SU-DHL-6 (cell line): ENCODE data around the gene CCDC13.

Experiments used
- H2AFZ ChIP-seq: fragments of 200-600 bp; sonication (generic); 2 replicates; pipeline ENCODE4 v1.6.1; 2014; ENCODE audit warnings: low read depth, mild to moderate bottlenecking, moderate library complexity, mixed read lengths, antibody characterized with exemption, low read length; ENCODE audit not compliant: severe bottlenecking
- H3F3A ChIP-seq: fragments of 200-600 bp; shearing (Covaris generic); 2 replicates; pipeline ENCODE4 v1.6.0; 2016; ENCODE audit warnings: antibody characterized with exemption, mild to moderate bottlenecking; ENCODE audit not compliant: insufficient read depth
- H3K27ac ChIP-seq: fragments of 200-600 bp; sonication (generic); 2 replicates; pipeline ENCODE4 v1.5.1; 2016; ENCODE audit warnings: low read depth, mild to moderate bottlenecking, low read length, moderate library complexity, mixed read lengths
- H3K27me3 ChIP-seq: fragments of 200-600 bp; sonication (generic), shearing (Covaris generic); 2 replicates; pipeline ENCODE4 v1.6.0; 2014; ENCODE audit warnings: mild to moderate bottlenecking, low read length
- H3K36me3 ChIP-seq: fragments of 200-600 bp; sonication (generic); 2 replicates; pipeline ENCODE4 v1.6.1; 2014; ENCODE audit warnings: mild to moderate bottlenecking, low read length, mixed read lengths
- H3K4me2 ChIP-seq: fragments of 300-600, 200-600 bp; shearing (Covaris generic), sonication (generic); 2 replicates; pipeline ENCODE4 v1.6.0; 2014; ENCODE audit warnings: low read length, low read depth, mild to moderate bottlenecking; ENCODE audit not compliant: poor library complexity, severe bottlenecking
- H3K4me3 ChIP-seq: fragments of 200-600 bp; sonication (generic); 2 replicates; pipeline ENCODE4 v1.5.1; 2014; ENCODE audit warnings: antibody characterized with exemption, low read length, mild to moderate bottlenecking, mixed read lengths; ENCODE audit not compliant: insufficient read depth, poor library complexity, severe bottlenecking
- H3K79me2 ChIP-seq: fragments of 200-600 bp; sonication (generic); 2 replicates; pipeline ENCODE4 v1.6.1; 2014; ENCODE audit warnings: mild to moderate bottlenecking, low read length, moderate library complexity; ENCODE audit not compliant: insufficient read depth
- H3K9ac ChIP-seq: fragments of 200-600 bp; sonication (generic); 2 replicates; pipeline ENCODE4 v1.7.0; 2014; ENCODE audit warnings: mild to moderate bottlenecking, low read length
- H3K9me2 ChIP-seq: fragments of 200-600 bp; sonication (generic); replicated peaks from 2 replicates; pipeline ENCODE4 v1.6.1; 2014; ENCODE audit warnings: low read length; ENCODE audit not compliant: insufficient read depth
- H3K9me3 ChIP-seq: fragments of 200-600 bp; sonication (generic); 2 replicates; pipeline ENCODE4 v1.6.1; 2014; ENCODE audit warnings: low read length, mixed read lengths; ENCODE audit not compliant: insufficient read depth
- H4K20me1 ChIP-seq: fragments of 200-600 bp; sonication (generic); 2 replicates; pipeline ENCODE4 v1.6.1; 2014; ENCODE audit warnings: low read depth, mild to moderate bottlenecking, antibody characterized with exemption, low read length, moderate library complexity, mixed read lengths
- EZH2phosphoT487 ChIP-seq: fragments of 200-600 bp; sonication (generic), shearing (Covaris generic); conservative IDR thresholded peaks from 2 replicates; pipeline ENCODE4 v1.6.1; 2018; ENCODE audit warnings: mild to moderate bottlenecking, antibody characterized with exemption, low read length, moderate library complexity, mixed read lengths
- TF ChIP-seq, protein P1 (sequence below): fragments of 200-600 bp; sonication (generic); IDR thresholded peaks from one replicate; pipeline ENCODE4 v1.5.1; 2017; ENCODE audit warnings: antibody characterized with exemption, mild to moderate bottlenecking, low read length, moderate library complexity; ENCODE audit not compliant: insufficient read depth, poor library complexity, severe bottlenecking

The CCDC13 gene

DNA sequence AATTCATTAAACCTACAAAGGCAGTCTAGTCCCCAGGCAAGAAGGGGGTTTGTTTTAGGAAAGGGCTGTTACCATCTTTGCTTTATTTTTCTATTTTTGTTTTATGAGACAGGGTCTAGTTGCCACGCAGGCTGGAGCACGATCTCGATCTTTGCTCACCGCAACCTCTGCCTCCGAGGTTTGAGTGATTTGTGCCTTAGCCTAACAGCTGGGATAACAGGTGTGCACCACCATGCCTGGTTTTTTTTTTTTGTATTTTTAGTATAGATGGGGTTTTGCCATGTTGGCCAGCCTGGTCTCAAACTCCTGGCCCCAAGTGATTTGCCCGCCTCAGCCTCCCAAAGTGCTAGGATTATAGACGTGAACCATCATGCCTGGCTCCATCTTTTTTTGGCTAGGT, 26.3 kb upstream of the CCDC13 start:
- Histone ChIP-seq H2AFZ (no peak overlapping the region), H3K27ac (no peak overlapping the region), H3K4me2 (no peak overlapping the region), H3K4me3 (no peak overlapping the region), H3K79me2 (peaks cover 74% of the 10 kb centered on the region), H3K27me3 (no peaks in the 10 kb centered on the region), H3K9ac (no peak overlapping the region), H3K9me2 (no peaks in the 10 kb centered on the region), H3K9me3 (no peaks in the 10 kb centered on the region), H4K20me1 (no peaks in the 10 kb centered on the region), H3K36me3 (peaks cover 2% of the 10 kb centered on the region; the same call in 1 of the 2 replicates), H3F3A (peaks cover 7% of the 10 kb centered on the region)
- TF ChIP-seq, protein P1, sequence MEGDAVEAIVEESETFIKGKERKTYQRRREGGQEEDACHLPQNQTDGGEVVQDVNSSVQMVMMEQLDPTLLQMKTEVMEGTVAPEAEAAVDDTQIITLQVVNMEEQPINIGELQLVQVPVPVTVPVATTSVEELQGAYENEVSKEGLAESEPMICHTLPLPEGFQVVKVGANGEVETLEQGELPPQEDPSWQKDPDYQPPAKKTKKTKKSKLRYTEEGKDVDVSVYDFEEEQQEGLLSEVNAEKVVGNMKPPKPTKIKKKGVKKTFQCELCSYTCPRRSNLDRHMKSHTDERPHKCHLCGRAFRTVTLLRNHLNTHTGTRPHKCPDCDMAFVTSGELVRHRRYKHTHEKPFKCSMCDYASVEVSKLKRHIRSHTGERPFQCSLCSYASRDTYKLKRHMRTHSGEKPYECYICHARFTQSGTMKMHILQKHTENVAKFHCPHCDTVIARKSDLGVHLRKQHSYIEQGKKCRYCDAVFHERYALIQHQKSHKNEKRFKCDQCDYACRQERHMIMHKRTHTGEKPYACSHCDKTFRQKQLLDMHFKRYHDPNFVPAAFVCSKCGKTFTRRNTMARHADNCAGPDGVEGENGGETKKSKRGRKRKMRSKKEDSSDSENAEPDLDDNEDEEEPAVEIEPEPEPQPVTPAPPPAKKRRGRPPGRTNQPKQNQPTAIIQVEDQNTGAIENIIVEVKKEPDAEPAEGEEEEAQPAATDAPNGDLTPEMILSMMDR, result no peak
- TF ChIP-seq EZH2phosphoT487, result no peak

DNA sequence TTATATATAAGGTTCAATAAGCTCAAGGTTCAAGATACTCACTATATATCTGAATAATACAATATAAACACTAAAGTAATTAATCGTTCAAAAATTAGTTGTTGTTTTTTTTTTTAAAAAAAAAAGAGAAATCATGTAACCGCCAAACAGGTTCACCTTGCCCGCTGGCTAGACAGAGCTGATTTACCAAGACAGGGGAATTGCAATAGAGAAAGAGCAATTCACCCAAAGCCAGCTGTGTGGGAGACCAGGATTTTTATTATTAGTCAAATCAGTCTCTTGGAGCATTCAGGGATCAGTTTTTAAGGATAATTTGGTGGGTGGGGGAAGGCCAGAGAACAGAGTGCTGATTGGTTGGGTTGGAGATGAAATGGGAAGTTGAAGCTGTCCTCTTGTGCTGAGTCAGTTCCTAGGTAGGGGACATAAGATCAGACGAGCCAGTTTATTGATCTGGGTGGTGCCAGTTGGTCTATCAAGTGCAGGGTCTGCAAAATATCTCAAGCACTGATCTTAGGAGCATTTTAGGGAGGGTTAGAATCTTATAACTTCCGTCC, 23.4 kb upstream of the CCDC13 start:
- Histone ChIP-seq H3K9ac (no peak overlapping the region), H3K9me3 (no peaks in the 10 kb centered on the region), H3K36me3 (peaks cover 4% of the 10 kb centered on the region; the same call in 1 of the 2 replicates), H3K27me3 (no peaks in the 10 kb centered on the region), H3F3A (peaks cover 7% of the 10 kb centered on the region), H2AFZ (no peak overlapping the region), H3K9me2 (no peaks in the 10 kb centered on the region), H4K20me1 (no peaks in the 10 kb centered on the region), H3K4me3 (no peak overlapping the region), H3K4me2 (no peak overlapping the region), H3K27ac (no peak overlapping the region), H3K79me2 (peaks cover 56% of the 10 kb centered on the region)
- no peak for TF ChIP-seq EZH2phosphoT487
- TF ChIP-seq, protein P1, result no peak

DNA sequence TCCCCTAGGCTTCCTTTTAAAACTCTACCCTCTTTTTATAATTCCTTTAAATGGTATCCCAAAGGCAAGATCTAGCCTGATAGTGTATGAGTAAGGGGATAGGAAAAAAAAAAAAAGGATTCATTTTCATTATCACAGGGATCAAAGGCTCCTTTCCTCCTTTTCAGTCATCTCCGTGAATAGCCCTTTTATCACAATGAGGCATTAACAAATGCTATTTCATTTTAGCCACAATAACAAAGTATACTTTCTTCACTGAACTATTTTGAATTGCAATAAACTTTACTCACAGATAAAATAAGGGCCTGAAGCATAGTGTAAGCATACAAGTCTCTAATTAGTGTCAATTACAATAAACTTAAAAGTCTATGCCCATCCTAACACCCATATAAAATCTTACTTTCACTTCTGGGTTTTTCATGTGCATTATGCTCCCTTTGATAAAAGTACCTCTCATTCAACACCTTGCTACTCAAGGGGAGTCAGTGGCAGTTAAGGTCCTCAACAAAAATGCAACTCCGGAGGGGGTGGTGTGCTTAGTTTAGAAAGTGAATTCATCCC, 22.6 kb upstream of the CCDC13 start:
- peaks cover 52% of the 10 kb centered on the region for H3K79me2 ChIP-seq
- H3K27ac ChIP-seq, result no peak overlapping the region
- H2AFZ ChIP-seq, result no peak overlapping the region
- H3K36me3 ChIP-seq, result peaks cover 6% of the 10 kb centered on the region; the same call in 1 of the 2 replicates
- H3K27me3 ChIP-seq, result no peaks in the 10 kb centered on the region
- TF ChIP-seq, protein P1, result no peak
- no peak for TF ChIP-seq EZH2phosphoT487
- H4K20me1 ChIP-seq, result no peaks in the 10 kb centered on the region; the same call in 1 of the 2 replicates
- H3K4me2 ChIP-seq, result no peak overlapping the region
- peaks cover 7% of the 10 kb centered on the region for H3F3A ChIP-seq
- H3K4me3 ChIP-seq, result no peak overlapping the region
- no peaks in the 10 kb centered on the region for H3K9me2 ChIP-seq
- H3K9me3 ChIP-seq, result no peaks in the 10 kb centered on the region
- no peak overlapping the region for H3K9ac ChIP-seq
